GM21717 (cell line): ENCODE measurements around the gene ANKUB1.

Source experiments
- ATAC-seq: cut with Tn5 transposase; IDR thresholded peaks from one replicate; pipeline ENCODE4 v1.9.1; 2021; ENCODE audit warnings: mild to moderate bottlenecking, moderate library complexity; ENCODE audit not compliant: unreplicated experiment

ANKUB1 gene

DNA sequence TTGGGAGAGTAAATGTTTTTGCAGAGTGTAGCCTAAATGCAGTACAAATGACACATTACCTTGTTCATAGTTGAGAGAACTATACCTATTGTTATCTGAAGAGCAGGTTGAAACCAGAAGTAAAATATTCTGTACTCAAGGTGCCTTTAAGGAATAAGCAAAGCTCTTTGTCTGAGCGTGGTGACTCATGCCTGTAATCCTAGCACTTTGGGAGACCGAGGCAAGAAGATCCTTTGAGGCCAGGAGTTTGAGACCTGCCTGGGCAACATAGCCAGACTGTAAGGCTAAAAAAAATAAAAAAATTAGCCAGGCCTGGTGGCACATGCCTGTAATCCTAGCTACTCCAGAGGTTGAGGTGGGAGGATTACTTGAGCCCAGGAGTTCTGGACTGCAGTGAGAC lies 18.5 kb upstream of the ANKUB1 start:
- ATAC-seq = no peak

- no peak for ATAC-seq
Observed at GRCh38 chr3:149809699-149810098, 17.3 kb upstream of the ANKUB1 start.

- no peak for ATAC-seq
Observed at GRCh38 chr3:149808209-149808829, 16.0 kb upstream of the ANKUB1 start.

- ATAC-seq = no peak
Observed at GRCh38 chr3:149806171-149806778, 13.9 kb upstream of the ANKUB1 start.

DNA sequence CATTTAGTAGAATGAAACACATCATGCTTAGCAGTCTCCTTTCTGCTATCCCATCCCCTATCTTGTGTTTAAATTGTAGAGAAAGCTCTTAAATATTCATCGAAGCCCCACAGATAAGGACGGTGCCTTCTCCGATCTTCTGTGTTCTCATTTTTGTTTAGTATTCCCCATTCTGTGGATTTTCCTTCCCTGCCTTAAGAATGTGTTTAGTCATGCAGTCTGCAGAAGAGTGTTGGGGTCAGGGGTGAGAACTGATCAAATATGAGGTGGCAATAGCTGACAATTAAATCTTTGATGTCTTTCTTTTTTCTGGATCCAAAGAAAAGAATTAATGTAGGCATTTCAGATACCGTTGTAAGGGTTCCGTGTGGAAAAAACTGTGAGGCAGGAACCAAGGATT lies 9.3 kb upstream of the ANKUB1 start:
- no peak for ATAC-seq

DNA sequence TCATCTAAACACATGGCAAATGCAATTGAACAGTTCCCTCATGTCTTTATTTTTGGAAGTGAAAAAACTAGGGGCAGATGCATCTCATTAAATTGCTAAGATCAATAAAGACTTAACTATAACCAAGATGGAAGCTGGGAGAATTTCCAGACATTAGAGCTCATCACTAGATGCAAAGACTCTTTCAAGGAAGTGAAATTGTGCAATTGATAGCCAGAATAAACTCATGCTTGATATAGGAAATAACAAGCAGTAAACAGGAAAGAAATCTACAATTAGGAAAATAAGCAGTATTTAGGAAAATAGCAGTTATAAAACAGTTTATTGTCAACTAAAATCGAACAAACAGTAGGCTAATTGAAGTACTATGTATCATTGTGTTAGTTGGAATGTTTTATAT lies 8.8 kb upstream of the ANKUB1 start:
- no peak for ATAC-seq

DNA sequence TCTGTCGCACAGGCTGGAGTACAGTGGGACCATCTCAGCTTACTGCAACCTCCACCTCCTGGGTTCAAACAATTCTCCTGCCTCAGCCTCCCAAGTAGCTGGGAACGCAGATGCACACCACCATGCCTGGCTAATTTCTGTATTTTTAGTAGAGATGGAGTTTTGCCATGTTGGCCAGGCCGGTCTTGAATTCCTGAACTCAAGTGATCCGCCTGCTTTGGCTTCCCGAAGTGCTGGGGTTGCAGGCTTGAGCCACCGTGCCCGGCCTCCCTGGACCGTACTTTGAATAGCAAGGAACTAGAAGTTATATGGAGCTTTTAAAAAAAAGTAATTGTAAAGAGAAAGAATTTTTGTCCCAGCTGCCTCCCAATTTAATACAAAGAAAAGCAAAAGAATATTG lies 8.3 kb upstream of the ANKUB1 start:
- ATAC-seq = no peak

- no peak for ATAC-seq
Observed at GRCh38 chr3:149796026-149796425, 3.7 kb upstream of the ANKUB1 start.

- no peak for ATAC-seq
Observed at GRCh38 chr3:149790698-149791097, 1.7 kb downstream of the ANKUB1 start.

- ATAC-seq = no peak
Observed at GRCh38 chr3:149790268-149790667, 2.1 kb downstream of the ANKUB1 start.

DNA sequence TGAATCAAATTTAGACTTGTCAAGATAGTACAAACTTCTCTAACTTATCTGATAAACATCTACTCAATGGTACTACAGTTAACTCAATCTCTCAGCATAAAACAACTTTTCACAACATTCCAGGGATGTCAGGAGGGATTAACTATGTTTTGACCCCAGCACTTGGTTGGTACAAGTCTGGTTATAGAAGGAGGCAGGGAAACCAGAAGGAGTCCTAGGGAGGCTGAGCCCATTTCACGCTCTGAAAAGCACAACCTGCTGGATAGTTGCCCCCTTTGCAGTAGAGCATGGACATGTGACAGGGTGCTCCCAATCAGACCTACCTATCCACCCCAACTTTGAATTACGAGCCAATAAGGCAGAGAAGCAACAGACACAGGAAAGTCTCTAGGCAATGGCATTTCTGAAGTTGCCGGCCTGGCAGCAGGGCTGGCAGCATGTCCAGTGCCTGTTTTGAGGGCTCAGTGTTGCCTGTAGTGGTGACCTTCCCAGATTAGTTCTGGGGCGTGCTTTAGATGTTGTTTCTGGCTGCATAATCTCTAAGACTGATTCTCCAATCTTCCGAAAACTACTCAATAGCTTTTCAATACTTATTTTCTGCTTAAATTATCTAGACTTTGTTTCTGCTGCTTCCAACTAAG lies 8.2 kb downstream of the ANKUB1 start:
- no peak for ATAC-seq

DNA sequence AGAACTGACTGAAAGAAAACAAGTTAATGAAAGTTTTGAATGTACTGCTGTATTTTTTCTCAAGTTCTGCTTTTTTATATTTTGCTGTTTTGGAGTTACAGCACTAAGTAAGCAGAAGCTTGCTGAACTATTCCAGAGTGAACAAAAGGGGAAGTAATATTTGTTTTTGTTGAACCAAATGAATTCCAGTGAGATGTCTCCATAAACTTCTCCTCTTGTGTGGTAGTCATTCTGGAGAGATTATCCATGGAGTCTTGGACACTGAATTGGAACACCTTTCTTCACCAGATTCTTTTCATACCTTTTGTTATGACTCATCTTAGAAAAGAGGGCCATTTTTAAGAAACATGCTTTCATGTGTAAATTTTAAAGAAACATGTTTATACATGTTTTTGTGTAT lies 8.8 kb downstream of the ANKUB1 start:
- no peak for ATAC-seq

- ATAC-seq = no peak
Observed at GRCh38 chr3:149781741-149782140, 10.6 kb downstream of the ANKUB1 start.

GRCh38 chr3:149781211-149781610 lies 11.1 kb downstream of the ANKUB1 start:
- ATAC-seq = no peak

- no peak for ATAC-seq
Observed at GRCh38 chr3:149777414-149778214, 14.7 kb downstream of the ANKUB1 start.

DNA sequence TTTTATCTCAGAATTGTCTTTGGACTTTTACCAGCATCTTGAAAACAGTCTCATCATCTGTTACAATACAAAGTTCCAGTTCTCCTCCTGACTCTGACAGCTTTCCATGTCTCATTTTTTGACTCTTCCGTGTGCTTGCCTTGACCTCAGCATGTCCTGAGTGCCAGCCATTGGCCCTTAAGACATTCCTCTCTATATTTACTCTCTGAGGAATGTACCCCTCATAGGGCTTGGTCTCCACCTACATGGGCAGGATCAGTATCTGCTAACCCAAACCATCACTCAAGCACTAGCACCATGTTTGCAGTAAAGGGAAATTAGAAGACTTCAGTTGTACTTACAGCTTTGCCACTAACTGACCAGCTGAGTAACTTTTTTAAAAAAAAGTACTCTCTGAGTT lies 16.2 kb downstream of the ANKUB1 start:
- ATAC-seq = no peak

DNA sequence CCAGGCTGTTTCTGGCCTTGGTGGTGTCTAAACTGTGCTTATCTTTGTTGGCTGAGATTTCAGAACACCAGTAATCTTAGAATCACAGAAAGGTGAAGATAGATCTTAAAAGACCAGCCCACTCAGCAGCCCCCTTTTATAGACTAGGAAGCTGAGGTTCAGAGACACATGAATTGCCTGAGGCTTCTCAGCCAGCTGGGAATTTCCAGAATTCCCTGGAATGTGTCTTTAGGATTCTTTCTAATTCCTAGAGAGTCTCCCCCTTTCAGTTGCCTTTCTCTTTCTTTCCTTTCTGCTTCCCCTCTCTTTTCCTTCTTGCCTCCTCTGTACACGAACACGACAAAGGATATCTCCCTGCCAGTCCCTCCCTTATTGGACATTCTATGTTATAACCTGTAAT lies 19.5 kb downstream of the ANKUB1 start:
- no peak for ATAC-seq

- ATAC-seq = peak; percentile 58
Observed at GRCh38 chr3:149771652-149772271, 20.6 kb downstream of the ANKUB1 start.

- no peak for ATAC-seq
Observed at GRCh38 chr3:149770246-149770645, 22.1 kb downstream of the ANKUB1 start.

DNA sequence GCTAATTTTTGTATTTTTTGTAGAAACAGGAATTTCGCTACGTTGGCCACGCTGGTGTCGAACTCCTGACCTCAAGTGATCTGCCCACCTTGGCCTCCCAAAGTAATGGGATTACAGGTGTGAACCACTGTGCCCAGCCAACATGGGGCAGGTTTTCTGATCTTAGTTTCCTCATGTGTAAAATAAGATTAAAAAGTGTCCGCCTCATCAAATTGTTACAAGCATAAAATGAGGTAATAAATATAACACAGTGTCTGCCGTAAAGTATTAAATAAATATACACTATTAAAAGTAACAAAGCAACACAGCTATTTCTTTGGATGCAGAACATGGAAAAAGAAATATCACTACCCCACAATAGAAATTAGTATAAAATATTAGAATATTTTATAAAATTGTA lies 23.6 kb downstream of the ANKUB1 start:
- no peak for ATAC-seq

- ATAC-seq = no peak
Observed at GRCh38 chr3:149767720-149768119, 24.6 kb downstream of the ANKUB1 start.
